SU-DHL-6 (cell line): ENCODE results near the gene DUSP16.

ENCODE experiments used
- CTCF ChIP-seq: fragments of 200-600 bp; sonication (generic); IDR thresholded peaks from one replicate; pipeline ENCODE4 v1.5.1; 2017; ENCODE audit warnings: antibody characterized with exemption, mild to moderate bottlenecking, low read length, moderate library complexity; ENCODE audit not compliant: insufficient read depth, poor library complexity, severe bottlenecking
- EZH2phosphoT487 ChIP-seq: fragments of 200-600 bp; sonication (generic), shearing (Covaris generic); conservative IDR thresholded peaks from 2 replicates; pipeline ENCODE4 v1.6.1; 2018; ENCODE audit warnings: mild to moderate bottlenecking, antibody characterized with exemption, low read length, moderate library complexity, mixed read lengths

GRCh38 chr12:12510551-12510950 is 52.1 kb downstream of the DUSP16 start:
- TF ChIP-seq CTCF: no peak
- TF ChIP-seq EZH2phosphoT487: no peak
